NCI-H128 (cell line): ENCODE data around the gene FBXL7.

Source experiments
- DNase-seq: peaks from one replicate; lab custom pipeline; 2025; ENCODE audit not compliant: unreplicated experiment; lab: John Stamatoyannopoulos, UW

Gene FBXL7

DNA sequence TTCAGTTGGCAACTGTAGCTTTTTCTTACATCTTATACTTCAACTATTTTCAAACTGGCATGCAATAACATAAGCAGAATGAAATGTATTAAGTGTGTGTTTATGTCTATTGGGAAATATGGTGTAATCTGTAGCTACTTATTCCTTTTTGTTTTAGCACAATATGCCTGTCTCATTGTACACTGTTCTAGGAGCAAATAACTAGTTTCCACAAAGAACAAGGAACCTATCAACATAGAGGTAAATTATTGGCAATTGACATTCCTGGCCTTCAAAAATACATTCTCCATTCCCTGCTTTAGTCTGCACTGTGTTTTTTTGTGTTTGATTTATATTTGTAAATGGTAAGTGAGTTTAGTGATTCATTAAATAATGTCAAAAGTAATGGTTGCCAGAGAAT lies 75.7 kb downstream of the FBXL7 start:
- no peak for DNase-seq

DNA sequence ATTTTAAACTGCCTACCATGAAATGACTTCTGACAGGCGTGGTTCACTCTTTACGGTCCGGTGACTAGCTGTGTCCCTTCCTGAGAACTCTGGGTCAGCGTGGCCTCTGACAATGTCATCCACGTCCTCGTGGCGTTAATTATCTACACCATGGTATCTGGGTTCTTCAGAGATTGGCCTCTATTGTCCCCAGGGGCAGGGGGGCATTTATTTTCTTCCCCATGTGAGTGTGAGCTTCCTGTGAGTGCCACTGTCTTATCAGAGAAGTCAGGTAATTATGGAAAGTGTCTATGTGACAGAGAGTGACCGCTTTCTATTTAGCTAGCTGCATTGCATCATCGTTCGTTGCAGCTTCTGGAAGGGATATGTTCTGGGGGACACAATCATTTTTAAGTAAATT lies 77.2 kb downstream of the FBXL7 start:
- no peak for DNase-seq

DNA sequence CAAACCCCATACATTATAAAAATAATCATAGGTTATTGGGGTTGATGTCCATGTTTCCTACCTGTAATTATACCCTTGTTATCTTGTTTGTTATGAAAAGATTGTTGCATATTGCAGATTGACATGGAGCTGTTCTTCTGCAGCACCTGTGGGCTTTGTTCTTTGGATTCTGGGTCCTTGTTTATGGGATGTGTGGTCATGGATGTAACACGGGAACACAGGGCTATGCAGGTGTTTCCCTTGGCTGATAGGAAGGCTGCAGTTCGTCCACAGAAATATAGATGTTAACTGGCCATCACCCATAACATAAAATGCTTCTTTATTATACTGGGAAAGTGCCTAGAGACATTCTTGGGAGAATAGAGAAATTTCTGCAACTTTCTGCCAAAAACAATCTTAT lies 77.9 kb downstream of the FBXL7 start:
- no peak for DNase-seq

DNA sequence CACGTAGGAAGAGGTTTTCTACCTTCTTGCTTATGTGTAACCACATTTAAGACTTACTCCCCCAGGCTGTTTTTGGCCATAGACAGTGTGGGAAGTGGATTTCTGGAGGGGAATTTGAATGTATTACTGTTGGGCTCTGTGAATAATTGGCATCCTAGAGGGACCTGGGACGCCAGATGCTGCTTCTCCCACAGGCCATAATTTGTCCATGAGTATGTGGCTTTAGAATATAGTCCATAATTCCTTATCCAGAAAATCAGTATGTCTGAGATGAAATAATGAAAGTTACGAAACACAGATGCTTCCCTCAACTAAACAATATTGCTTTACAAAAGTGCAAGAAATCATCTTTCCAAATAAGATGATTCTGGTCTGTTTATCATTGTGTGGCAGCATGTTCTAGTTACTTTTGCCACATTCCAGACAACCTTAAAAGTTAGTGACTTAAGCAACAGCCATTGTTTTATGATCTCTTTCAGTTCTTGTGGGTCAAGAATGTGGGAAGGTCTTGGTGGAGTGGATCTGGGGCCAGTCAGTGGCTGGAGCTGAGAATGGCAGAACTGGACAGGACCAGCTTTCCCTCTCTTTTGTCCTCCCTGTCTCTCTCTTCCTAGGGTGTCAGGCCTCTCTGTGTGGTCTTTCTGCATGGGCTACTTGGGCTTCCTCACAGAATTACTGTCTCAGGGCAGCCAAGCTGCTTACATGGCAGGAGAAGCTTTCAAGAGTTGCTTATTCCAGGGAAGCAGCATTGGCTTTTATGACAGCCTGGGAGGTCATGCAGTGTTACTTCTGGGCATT lies 79.4 kb downstream of the FBXL7 start:
- DNase-seq = no peak

DNA sequence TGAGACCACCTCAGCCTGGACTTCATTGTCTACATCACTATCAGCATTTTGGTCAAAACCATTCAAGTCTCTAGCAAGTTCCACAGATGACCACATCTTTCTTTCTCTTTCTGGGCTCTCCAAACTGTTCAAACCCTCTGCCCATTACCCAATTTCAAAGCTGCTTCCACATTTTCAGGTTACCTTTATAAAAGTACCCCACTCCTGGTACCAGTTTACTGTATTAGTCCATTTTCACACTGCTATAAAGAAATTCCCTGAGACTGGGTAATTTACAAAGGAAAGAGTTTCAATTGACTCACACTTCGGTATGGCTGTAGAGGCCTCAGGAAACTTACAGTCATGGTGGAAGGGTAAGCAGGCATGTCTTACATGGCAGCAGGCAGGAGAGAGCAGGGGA lies 84.5 kb downstream of the FBXL7 start:
- no peak for DNase-seq

DNA sequence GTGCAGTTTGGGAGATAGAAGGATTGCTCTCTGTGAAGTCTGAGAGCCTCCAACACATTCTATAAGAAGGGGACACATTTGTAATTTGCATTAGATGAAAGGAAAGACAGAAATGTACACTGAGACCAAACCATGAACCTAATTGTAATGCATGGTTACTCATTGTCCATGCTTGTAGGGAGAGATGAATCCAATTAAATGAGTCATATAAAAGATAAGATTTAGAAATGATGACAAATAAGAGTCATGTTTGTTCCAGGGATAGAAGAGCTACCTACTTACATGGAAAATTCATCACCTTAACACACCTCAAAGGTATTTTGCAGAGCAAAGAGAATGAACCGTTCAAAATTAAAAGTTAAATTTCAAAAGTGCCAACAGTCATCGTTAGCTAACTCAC lies 85.1 kb downstream of the FBXL7 start:
- no peak for DNase-seq

DNA sequence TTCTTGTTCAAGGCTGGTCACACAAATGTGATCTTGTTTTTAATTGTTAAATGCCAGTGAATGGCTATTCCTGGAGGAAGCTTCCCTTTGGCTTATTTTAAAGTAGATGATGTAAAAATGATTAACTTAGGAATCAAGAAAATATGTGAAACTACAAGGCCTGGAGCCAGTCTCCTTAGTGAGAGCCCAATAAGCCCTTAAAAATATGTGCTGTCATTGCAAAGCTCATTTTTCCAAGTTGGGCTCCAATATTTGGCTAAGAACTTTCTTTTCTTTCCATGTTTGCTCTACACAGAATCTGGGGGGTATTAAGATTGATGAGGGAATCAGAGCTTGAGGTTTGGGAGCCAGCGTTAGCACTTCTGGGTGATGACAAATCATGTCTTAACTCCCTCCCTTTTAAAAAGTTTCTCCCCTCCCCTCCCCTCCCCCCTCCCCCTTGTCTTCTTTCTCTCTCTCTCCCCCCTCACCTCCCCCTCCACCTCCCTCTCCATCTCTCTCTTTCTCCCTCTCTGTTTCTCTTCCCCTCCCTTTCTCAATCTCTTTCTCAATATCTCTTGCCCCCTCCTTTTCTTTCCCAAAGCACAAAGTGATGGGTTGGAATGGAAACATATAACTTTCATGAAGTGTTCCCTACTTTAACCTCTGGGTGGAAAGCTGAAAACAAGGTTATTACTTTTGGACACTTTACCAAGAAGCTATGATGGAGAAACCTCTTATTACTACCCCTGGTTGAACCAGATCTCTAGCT lies 86.0 kb downstream of the FBXL7 start:
- DNase-seq = no peak

DNA sequence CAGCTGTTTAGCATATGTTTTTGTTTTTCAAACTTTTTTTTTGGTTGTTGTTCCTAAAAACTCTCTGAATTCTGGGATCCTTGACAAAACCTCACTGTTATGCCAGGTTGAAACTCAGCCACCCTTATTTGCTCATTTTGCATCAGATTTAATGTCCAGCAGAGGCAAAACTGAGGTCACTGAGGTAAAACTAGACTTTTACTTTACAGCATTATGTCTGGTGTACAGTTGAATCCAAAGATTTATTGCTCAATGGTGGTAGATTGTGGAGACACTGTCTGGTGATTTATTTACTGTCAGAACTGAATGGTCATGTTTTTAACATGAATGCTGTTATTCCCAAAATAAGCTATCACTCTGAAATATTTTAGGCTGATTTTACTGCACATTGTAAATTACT lies 87.9 kb downstream of the FBXL7 start:
- DNase-seq = no peak

DNA sequence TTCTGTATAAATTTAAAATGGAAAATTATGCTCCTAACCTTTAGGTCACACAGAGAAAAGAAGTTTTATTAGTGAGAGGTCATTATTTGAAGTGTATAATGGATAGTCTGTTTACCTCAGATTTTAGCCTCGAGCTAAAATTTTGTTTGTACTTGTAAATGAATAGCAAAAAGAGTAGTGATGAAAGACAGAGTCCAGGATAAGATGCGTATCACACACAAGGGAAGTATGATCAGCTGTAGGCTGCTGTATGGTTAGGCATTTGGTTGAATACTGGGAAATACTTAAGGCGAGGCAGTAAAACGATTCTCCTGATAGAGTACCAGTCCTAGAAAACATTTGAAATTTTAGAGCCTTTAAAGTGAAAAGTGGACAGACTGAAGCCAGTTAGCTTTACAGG lies 92.7 kb downstream of the FBXL7 start:
- no peak for DNase-seq

DNA sequence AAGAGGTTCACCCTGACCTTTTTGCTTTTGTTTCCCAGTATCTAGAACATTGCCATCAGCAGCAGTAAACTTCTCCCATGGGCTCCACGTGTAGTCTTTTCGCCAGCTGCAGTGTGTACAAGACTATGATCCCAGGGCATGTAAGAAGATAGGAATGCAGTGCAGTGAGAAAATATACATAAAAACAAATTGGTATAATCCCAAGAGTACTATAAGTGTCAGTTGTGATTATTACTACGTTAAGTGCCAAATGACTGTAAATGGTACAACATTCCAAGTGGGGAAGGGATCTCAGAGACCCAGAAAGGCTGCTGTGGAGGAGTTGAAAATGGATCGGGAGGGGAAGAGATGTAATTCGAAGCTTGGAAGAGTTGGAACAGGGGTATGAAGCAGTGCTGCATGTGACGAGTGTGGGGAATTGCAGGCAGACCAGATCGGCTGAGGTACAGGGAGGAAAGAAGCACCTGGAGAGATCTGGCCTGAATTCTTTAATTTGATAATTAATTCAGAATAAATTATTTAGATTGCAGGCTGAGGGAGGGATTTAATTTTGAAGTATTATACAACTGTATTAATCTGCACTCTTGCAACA lies 95.1 kb downstream of the FBXL7 start:
- DNase-seq = no peak

DNA sequence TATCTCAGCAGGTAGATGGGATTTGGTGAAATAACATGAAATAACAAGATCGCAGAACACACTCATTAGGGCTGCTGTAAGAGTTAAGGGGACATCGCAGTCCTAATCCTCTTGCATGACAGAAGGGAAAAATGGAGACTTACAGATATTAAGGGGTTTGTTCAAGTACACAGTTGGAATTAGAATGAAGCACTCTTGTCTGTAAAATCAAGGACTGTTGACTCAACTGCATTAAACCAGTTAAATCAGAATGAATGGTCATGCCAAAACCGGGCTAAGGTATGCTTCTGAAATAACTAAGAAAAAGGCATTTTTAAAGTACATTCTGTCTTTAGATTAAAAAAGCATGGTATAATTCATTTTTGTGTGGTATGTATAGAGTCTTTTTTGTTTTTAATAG lies 95.9 kb downstream of the FBXL7 start:
- DNase-seq = no peak

DNA sequence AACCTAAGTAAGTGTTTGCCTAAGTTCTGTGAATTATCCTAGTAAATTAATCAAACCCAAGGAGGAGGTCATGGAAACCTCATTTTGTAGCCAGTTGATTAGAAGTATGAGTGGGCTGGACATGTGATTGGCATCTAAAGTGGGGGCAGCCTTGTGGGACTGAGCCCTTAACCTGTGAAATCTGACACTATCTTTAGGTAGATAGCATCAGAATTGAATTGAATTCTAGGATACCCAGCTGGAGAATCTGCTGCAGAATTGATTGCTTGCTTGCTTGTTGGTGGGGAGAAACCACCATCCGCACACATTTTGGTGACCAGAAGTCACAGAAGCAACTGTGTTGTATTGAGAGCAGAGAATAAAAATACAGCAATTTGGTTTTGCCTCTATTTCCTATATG lies 97.0 kb downstream of the FBXL7 start:
- no peak for DNase-seq

DNA sequence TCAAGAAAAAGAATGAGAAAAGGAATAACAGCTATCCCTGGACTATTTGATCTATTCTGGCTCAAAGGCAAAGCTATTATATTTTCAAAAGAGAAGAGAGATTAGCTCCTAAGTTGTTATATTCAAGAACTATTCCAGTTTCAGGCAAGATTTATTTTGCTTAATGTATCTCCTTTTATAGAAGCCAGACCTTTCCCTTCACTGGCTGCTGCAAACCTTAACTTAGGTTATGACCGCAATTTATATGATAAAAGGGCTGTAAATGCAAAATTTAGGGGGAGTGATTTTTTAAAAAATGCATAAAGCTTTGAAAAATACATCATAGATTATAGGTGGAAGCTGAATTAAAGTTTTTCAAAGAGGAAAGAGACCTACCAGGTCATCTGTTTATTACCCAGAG lies 97.8 kb downstream of the FBXL7 start:
- no peak for DNase-seq

DNA sequence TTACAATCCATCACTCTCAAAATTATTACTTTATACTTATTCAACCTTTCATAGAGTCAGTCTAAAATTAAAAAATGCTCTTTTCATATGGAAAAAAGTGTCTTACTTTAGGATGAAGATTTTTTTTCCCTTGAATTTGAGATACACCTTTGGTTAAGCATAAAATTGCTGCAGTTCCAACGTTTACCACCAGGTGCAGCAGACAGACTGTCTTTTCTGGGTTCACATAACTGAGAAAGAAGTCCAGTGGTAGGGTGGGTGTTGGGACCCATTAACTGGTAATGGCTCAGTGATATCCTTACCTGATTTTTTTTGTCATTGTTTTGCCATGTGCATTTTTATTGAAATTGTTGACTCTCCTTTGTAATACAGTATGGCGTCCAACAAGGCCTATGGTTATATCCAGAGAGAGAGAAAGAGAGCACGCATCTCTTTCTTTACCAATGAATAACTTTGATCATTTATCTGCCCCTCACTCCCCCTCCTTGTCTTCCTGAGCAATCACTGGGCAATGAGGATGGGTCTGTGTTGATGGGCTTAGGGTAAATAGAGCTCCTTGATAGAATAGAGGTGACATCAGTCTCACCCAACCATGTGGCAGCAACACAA lies 98.4 kb downstream of the FBXL7 start:
- DNase-seq = no peak

DNA sequence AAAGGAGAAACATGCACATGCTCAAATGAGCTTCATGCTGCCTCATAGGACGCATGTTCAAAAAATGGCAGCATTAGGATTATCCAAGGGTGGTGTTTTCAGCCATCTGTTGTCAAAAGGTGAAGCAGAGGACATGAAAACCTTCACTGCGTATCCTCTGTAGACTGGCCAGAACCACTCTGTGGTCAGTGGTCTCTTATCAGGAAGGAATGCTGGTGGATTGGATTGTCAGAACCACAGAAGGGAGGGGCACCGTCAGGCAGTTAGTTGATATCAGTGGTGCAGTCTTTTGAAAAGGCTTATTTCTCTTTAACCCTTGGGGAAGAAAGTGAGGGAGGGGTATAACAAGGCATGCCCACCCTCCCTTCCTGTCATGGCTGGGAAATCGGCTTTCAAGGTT lies 100.1 kb downstream of the FBXL7 start:
- no peak for DNase-seq

DNA sequence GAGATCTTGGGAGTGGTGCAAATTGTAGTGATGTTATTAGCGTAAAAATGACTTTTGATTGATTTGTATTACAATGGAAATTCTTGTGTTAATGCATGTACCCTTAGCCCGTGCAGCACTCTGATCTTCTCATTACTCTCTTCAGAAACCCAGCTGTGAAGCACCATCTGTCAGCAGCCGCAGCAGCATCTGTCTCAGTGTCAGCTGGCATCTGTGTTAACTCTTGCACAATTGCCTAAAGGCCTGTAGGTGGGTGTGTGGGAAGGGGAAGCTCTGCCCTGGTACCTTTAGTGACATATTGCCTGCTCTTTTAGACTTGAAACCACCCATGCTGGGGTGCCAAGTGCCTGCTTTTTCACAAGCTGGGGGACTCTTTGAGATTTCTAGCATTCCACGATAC lies 101.3 kb downstream of the FBXL7 start:
- DNase-seq = no peak

DNA sequence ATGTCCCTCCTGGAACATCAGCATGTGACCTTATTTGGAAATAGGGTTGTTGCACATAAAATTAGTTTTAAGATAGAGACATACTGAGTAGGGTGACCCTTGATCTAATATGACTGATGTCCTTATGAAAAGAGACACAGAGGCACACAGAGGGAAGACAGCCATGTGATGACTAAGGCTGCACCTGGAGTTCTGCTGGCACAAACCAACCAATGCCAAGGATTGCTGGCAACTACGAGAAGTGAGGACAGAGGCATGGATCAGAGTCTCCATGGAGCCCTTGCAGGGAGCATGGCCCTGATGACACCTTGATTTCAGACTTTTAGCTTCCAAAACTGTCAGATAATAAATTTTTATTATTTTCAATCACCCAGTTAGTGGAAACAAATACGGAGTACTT lies 101.9 kb downstream of the FBXL7 start:
- DNase-seq = no peak

DNA sequence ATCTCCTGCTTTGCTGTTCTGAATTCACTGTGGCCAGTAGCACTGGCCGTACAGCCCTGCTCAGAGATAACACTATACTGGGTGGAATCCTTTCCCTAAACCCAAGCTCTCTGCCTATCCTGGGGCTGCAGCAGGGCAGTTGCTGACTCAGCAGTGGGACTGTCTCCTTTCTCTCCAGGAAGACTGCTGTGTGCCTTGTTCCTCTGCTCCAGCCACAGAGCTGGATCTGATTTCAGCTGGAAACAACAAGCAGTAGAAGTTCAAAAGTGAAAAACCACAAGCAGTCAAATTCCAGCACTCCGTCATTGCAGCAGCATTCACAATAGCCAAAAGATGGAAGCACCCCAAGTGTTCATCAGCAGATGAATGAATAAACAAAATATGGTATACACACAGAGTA lies 105.0 kb downstream of the FBXL7 start:
- no peak for DNase-seq

DNA sequence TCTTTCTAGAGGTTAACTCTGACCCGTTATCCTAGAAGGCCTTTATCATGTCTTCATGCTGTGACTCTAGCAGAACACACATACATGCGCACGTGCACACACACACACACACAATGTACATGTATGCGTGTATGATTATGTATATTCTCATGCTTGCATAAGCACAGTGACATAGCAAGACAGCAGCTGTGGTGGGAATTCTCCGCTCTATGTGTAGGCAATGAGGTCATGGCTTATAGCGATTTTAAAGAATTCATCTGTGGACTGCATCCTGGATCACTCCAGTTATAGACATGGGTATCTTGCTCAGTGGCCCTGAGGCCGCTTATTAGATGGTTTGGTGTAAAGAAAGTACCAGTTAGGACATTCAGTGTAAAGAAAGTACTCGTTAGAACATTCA lies 106.2 kb downstream of the FBXL7 start:
- DNase-seq = no peak

DNA sequence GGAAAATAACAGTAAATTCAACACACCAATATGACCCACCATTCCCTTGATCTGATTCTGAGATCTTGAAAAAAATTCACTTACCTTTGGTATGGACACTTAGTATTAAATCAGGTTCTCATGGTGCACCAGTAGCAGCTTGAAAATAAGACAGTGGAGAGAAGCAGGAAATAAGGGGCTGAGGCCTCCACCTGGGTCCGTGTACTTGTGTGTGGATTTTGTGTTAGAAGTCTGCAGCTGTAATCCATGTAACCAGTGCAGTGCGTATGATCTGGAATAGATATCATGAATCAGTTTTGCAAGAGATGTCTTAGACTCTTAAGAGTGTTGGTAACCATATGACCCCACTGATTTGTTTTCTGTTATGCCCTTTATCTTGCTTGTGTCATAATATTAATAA lies 107.1 kb downstream of the FBXL7 start:
- no peak for DNase-seq

DNA sequence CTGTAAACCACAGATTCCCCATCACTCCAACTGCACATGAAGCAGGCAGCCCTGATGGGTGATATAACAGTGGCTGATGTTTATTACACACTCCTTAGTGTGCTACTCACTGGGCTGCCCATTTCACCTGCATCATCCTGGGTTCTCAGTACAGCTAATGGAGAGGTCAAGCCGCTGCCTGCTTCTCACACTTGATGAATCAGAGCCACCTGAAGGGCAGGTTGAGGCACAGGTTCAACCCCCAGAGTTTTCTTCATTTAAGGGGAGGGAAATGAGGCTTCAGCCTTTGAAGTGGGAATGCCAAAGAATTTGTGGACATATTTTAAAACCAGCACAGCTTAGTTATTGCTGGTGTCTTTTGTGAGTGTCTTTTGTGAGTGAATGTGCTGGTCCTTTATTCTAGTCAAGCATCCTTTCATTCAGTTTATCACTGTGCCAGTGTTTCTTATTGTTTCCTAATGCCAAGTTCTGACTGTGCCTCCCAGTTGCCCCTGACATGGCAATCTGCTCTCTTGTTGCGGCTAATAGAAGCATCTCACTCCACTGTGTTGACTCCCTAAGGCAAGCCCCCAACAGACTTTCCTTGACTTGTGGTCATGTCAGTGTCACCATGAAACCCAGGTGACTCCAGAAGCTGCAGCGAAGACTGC lies 109.2 kb downstream of the FBXL7 start:
- no peak for DNase-seq
